Activated CD4-positive, CD25-positive, alpha-beta regulatory T cell treated with anti-CD3 and anti-CD28 coated beads, Interleukin-2, amount 50 U/mL, for 24 hours (primary cell): ENCODE data around the gene LFNG.
"Not testable (repeated sequence)": the region's sequence is repeated elsewhere in the genome, so short reads cannot be mapped to it uniquely, and the experiment has no call there.

Experiments used
- ATAC-seq, 2 donors: fragments of 150-1000 bp; cut with Tn5 transposase; one replicate each; pipeline ENCODE4 v1.10.0; 2021; ENCODE audit warnings: mild to moderate bottlenecking in 1 of 2, moderate library complexity in 1 of 2

The LFNG gene

DNA sequence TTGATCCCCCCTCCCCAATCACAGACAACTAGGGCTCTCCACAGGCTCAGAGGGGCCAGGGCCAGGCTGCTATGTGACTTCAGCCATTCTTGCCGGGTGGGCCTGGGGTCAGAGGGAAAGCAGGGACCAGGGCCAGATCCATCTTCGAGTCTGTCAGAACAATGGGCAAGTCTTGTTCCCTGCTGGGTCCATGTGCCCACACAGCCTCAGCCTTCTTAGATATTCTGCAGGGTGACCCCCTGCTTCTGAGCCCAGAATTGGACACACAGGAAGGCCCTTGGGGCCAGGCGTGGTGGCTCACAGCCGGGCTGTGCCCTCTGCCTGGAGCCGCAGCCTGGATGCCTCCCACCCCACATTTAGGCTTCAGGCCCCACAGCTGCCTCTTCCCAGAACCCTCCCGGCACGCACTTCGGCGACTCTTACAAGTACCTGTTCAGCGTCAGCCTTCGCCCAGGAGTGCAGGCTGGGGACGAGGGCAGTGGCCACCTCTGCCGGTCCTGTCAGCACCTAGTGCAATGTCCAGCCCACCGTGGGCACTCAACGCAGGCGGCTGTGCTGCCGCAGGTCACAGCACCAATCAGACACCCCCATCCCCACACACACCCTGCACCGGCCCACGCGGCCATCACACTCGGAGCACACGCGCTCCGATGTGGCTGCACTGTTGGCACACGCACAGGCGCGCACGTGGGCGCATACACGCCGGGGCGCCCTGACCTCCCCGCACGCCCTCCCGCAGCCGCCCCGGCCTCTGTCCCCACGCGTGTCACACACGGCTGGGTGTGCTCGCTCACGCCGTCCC lies 11.6 kb downstream of the LFNG start:
- ATAC-seq, result not testable (repeated sequence)

DNA sequence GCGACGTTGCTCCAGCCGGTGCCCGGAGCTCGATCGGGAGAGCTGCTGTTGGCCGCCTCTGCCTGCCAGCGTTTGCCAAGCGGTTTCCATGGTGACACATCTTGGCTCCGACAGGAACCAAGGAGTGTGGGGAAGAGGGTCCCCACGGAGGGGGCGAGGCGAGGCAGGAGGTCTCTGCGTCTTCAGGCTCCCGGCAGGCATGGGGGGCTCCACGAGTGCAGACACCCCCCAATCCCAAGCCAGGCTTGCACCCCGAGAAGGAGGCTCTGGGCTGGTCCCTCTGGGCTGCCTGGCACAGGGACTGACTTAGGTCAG lies 12.2 kb downstream of the LFNG start:
- ATAC-seq, result not testable (repeated sequence)

DNA sequence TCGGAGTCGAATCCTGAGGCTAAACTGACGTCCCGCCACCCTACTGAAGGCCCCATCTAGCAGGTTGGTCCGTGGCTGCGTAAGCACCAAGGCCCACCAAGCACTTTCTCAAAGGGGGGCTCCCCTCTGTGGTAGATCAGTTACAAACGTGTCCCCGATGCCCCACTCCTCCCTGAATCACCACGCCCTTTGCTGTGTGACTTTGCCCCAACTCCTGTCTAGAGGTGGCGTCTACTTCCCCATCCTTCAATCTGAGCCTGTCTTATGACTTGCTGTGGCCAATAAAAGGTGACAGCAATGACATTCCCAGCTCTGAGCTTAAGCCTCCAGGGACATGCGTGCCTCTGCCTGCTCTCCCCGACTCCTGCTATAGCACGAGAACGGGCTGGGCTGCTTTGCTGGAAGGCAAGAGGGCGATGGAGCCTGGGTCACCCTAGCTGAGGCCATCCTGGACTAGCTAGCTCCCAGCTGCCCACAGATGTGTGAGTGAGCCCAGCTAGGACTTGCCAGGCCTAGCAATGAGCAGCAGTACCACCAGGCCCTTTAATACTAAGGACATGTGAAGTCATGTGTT lies 12.7 kb downstream of the LFNG start:
- not testable (repeated sequence) for ATAC-seq

DNA sequence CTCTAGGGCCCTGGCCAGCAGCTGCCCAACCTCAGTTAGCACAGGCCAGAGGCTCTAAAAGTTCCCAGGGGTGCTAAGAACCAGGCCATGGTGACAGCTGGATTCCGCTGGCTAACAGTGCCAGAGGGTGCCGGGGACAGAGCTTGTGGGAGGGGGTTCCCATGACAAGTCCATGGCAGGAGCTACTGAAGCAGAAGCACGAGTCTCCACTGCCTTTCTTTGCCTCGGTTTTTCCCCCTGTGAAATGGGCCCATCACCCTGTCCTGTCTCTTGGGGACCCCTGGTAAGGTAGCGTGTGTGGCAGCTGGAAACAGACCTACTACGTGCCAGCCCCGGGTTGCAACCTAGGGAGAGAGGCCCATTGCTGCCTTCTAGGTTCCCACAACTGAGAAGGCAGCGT lies 13.2 kb downstream of the LFNG start:
- ATAC-seq, result not testable (repeated sequence)

DNA sequence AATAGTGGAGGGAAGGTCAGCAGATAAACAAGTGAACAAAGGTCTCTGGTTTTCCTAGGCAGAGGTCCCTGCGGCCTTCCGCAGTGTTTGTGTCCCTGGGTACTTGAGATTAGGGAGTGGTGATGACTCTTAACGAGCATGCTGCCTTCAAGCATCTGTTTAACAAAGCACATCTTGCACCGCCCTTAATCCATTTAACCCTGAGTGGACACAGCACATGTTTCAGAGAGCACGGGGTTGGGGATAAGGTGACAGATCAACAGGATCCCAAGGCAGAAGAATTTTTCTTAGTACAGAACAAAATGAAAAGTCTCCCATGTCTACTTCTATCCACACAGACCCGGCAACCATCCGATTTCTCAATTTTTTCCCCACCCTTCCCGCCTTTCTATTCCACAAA lies 14.0 kb downstream of the LFNG start:
- ATAC-seq, result not testable (repeated sequence)

DNA sequence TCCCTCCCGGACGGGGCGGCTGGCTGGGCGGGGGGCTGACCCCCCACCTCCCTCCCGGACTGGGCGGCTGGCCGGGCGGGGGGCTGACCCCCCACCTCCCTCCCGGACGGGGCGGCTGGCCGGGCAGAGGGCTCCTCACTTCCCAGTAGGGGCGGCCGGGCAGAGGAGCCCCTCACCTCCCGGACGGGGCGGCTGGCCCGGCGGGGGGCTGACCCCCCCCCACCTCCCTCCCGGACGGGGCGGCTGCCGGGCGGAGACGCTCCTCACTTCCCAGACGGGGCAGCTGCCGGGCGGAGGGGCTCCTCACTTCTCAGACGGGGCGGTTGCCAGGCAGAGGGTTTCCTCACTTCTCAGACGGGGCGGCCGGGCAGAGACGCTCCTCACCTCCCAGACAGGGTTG lies 14.6 kb downstream of the LFNG start:
- not testable (repeated sequence) for ATAC-seq

DNA sequence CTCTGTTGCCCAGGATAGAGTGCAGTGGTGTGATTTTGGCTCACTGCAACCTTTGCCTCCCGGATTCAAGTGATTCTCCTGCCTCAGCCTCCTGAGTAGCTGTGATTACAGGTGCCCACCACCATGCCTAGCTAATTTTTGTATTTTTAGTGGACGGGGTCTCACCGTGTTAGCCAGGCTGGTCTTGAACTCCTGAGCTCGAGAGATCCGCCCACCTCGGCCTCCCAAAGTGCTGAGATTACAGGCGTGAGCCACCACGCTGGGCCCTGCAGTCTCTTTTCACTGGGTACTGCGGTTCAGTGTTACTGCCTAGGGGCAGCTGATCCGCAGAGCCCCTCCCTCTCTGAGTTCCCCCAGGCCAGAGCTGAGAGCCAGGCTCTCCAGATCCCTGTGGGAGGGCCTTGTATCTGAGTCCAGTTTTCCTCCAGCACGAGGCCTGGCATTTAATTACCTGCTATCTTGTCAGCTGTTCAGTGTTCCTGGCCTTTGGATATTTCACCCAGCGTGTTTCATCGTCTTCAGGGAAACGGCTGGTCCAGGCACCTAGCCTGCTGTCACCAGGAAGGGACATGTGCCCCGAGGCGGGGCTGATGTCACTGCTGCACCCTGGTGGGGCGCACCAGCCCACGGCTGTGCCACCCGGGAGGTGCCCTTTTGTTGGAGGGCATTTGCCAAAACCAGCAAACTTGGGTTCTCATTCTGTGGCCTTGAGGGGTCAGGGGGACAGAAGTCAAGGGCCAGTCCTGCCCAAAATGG lies 16.5 kb downstream of the LFNG start:
- not testable (repeated sequence) for ATAC-seq

DNA sequence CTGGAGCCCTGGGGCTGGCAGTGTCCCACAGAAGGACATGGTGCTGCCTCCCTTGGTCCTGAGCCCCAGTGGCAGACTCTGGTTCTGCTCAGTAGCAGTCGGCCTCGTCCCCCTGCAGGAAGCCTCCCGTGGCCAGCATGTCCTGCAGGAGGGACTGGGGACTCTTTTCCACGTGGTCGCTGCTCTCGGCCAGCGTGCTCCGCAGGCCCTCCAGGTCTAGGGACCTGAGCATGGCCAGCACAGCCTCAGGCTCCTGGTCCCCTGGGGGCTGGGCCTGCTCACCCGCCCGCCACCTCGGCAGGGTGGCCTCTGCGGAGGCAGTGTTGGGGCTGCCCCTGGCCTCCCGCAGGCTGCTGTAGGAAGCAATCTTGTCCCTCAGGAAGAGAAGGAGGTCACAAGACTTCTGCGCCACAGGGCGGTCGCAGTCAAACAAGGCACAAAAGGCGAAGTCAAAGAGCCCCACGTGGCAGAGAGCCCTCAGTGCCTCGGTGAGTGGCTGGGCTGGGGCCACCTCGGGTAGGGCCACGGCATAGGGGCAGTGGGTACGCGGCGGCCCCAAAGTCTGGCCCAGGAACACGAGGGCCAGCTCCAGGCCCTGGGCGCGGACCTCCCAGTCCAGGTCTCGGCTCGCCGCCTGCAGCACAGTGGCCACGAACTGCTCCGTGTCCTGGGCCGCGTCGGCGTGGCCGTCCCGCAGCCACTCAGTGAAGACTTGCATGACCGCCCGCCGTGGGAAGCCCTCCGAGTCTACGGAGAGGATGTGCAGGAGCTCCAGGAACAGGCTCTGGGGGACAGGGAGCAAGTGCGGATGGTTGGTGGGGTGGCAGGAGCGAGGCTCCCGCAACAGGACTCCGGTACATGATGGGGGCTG lies 18.6 kb downstream of the LFNG start:
- ATAC-seq, result peak in 1 of 2 donors; percentile 26

DNA sequence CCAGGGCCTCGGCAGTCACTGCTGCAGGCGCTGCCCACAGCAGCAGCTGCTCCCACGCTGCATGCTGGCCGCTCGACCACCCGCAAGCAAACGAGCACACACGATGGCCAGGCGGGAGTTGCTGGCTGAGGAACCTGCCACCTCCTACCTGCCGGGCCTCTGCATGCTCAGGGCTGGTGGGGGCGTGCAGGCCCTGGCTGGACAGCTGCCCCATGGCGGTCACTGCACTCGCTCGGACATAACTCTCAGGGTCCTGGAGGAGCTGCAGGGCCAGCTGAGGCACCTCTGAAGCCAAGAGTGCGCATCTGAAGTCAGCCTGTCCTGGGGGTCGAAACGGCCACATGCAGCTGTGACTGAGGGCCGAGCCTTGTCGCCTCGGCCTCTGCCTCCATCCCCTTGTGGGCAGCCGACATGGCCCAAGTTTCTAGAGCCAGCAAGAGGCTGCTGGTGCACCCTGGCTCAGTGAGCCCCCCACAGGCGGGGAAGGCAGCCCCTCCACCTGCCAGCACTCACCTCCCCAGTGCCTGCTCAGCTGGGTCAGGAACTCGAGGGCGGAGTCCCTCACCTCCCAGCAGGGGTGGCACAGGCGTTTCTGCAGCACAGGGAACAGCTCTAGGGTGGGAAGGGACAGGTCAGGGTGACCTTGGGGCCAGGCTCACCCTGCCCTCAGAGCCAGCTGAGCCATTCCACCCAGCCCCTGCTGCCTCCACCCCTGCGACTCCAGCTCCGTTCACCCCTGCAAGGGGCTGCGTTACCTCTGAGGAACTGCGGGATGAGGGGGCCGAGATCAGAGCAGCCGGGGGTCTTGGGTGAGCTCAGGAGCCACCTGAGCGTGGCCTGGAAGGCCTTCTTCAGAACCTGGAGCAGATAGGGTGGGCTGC lies 19.7 kb downstream of the LFNG start:
- ATAC-seq, result no peak

DNA sequence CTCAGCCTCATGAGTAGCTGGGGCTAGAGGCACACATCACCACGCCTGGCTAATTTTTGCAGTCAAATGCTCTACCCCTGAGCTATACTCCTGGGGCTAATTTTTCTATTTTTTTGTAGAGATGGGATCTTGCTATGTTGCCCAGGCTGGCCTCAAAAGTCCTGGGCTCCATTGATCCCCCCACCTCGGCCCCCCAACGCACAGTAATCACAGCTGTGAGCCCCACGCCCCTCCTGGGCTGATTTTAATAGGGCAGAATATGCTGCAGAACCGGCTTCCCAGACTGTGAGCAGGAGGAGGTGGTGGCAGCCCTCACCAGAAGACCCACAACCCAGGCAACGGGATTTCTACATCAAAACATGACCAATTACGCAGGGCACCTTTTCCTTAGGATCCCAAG lies 20.6 kb downstream of the LFNG start:
- no peak for ATAC-seq

DNA sequence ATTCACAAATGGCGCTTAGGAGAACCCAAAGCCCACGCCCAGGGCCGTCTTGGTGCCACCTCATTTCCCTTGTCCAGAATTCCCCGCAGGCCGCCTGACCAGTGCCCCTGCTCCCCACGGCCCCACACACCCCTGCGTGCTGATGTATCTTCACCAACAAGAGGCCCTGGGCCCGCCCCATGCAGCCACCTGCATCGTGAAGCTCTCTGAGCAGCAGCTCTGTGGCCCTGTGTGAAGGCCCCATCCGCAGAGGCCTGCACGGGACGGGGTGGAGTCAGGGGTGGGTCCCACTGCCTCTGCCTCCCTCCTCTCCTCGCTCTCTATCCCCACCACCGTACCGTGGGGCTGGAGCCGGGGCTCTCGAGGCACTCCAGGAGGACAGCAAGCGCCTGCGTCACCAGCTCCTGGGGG lies 21.1 kb downstream of the LFNG start:
- ATAC-seq, result no peak

DNA sequence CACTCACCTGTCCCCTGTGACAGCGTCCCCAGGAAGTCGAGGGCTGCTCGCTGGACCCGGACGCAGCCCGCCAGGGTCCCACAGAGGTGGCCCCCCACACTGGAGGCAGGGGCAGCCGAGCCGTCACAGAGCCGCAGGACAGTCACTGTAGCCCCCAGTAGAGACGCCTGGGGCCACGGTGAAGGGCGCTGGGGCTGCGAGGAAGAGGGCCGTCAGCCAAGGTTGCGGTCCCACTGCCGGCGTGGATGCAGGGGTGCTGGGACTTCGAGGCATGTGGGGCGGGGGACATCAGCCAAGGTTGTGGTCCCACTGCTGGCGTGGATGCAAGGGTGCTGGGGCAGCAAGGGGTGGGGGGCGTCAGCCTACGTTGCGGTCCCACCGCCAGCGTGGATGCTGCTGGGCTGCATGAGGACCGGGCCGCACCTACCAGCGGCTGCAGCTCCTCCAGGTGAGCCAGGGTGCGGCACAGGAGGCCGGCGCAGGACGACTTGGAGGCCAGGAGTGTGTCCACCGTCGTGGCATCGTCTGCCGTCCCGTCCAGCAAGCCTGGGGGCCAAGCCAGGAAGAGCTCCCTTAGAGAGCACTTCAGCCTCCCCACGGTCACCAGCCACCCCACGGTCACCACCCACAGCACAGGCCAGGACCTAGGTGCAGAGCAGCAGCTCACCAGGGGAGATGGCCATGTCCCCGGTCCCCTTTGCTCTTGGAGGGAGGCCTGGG lies 21.9 kb downstream of the LFNG start:
- no peak for ATAC-seq

DNA sequence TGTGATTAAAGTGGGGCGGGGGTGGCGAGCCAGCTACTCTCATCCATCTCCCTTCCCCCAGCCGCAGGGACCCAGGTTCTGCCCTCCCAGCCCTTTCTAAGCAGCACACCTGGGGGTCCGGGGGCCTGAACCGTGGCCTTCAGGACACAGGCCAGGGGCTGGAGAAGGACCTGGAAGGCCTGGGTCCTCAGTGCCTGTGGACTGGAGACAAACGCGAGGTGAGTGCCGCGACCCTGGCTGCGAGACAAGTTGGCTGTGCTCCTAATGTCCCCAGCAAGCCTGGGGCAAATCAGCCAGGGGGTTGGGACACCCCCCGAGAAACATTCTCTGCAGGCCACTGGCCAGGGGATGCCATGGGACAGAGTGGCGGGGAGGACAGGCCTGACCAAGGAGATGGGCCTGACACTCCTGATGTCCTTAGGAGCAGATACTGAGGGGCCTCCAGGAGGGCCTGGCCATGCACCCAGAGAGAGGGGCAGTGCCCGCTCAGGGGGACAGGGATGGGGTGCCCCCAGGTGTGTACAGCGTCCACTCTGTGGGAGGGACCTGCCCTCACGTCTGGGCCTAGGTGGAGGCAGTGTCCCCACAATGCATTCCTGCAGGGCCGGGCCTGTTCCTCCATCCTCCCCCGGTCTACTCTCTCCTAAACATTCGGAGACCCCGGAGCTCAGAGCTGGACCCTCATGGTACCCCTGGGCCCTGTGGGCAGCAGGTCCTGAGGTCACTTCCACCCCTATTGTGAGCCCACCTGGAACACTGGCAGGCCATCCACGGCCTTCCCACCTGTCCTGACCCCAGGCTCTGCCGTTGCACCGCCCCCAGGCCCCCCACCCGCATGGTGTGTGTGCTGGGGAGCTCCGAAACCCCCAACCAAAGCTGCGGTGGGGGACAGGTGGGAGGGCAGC lies 22.7 kb downstream of the LFNG start:
- ATAC-seq, result no peak

DNA sequence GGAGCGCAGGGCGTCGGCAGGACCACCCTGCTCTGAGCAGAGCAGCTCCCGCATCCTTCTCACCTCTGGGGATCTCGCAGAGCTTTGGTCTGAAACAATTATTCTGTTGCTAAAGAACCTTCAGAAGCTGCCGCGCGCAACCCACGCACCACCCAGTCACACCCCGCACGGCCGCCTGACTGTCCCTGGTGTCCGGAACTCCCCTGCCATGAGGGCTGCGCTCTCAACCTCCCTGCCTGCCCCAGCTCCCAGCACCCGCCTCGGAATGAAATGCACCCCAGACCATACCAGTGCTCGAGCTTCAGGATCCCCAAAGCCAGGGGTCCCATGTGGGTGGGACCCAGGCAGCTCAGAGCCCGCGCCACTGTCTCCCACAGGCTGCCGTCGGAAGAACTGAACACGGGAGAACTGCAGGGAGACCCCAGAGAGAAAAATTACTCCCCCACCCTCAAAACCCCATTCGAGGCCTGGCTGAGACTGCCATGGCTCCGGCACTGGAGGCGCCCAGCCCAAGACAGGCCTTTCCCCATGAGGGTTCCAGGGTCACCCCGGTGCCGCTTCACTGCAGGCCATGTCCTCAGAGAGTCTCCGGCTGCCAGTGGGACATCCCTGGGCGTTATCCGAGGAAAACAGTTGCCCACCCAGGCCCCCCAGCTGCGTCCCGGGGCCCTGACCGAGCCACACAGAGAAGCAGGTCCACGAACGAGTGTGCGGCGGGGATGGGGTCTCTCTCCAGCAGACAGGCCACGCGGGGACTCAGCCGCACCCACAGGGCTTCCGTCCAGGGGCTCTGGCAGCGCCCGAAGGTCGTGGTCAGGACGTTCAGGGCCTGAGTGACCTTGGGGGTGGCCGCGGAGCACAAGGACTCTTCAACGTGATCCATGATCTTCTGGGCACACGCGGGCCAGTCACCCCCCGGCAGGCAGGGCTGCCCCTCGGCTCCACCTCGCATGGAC lies 23.6 kb downstream of the LFNG start:
- ATAC-seq, result no peak

DNA sequence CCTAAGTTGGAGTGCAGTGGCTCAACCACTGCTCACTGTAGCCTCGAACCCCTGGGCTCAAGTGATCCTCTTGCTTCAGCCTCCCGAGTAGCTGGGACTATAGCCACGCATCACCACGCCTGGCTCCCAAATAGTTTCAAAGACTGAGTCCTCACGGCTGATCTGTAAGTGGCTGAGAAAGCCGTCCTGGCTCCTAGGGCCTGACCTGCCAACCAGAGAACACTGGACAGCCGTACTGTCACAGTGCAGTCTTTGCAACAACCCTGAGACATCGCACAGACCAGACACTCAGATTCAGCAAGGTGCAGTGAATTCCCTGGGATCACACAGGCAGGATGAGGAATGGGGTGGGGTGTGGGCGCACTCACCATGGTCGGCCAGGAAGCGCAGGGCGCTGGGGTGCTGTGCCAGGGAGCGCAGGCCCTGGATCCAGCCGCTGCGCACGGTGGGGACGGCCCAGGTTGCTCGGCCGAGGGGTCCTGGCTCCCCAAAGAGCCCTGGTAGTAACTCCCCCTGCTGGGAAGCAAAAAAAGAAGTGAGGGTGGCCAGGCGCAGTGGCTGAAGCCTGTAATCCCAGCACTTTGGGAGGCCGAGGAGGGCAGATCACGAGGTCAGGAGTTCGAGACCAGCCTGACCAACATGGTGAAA lies 25.1 kb downstream of the LFNG start:
- no peak for ATAC-seq

DNA sequence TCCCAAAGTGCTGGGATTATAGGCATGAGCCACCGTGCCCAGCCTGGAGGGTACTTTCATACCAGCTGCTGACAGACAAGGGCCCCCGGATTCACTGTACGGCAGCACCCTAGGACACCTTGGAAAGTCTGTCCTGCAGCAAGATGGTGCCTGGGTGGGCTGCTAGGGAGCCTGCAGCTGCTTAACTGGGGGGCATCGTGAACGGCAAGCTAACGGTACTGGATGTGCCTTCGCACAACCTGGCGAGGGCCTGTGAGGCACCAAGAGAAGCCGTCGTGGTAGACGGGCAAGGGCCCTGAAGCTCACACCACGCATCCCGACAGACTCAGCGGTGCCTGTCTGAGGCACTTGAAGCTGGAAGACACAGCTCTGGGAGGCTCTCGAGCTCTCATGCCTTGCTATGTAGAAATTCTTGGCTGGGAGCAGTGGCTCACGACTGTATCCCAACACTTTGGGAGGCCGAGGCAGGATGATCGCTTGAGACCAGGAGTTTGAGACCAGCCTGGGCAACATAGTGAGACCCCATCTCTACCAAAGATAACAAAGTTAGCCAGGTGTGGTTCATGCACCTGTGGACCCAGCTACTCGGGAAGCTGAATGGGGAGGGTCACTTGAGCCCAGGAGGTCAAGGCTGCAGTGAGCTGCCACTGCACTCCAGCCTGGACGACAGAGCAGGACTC lies 26.3 kb downstream of the LFNG start:
- no peak for ATAC-seq

DNA sequence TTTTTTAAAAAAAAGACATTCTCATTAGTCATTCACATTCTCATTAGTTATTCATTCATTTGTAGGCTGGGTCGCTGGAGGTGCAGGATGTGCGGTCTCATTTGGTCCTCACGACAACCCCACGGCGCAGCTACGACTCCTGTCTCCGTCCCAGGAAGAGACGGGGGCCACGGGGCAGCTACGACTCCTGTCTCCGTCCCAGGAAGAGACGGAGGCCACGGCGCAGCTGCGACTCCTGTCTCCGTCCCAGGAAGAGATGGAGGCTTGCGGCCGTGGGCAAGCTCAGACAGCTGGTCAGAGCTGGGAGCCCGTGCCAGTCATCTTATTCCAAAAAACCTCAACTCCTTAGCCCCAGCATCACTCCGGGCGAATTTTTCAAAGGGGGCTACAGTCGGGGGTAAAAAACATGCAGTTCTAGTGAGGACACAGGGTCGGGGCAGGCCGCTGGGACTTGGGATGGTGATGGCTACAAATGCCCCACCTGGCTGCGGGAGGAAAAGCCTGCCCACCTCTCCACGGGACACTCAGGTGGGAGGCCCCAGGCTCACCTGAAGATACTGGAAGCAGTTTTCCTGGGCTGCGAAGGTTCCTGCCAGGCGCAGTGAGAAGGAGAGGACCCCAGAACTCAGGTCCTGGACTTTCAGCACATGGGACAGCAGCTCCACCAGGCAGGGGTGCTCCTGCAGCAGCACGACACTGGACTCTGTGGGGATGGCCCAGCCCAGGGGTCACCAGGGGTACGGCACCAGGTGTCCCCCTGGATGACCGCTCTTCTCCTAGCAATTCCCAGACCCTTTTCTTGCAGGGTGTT lies 27.4 kb downstream of the LFNG start:
- no peak for ATAC-seq
